ENCODE data around the gene SDSL. TPM values are rescaled to one million over a fixed set of nuclear protein-coding genes. Genes with fewer than 3 reads are reported as not detected.

The SDSL gene
- polyA plus RNA-seq, 1 donor (not counting 4 experiments of a cell fraction or from before 2014, with no cell fraction given) = 1.9 TPM

DNA sequence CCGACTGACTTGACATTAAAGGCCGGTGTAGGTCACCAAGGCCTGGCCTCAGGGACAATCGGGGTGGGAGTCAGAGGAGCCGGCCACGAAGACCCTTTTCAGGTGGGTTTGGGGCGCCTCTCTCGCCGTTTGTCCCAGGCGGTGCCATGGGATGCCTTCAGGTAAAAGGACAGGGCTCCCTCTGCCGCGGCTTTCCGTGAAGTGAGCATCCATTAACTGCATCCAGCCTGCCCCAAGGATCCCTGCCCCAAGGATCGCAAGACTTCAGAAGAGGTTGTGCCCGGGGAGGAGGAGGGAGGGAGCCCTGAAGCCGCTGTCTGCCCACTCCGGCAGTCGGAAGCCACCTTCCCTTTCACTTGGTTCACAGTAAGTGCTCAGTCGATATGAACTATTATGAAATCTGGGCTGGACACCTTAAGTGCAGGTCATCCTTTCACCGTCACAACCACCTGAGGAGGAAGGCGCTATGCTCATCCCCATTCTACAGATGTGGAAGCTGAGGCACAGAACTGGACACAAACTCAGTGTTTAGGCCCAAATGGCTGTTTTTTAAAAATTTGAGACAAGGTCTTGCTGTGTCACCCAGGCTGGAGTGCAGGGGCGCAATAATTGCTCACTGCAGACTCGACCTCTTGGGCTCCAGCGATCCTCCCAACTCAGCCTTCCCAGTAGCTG lies 19.5 kb upstream of the SDSL start:
- Histone ChIP-seq H3K9me1 (ENCODE audit: control insufficient read depth, extremely low read depth, insufficient read depth, low read length) (no peaks in the 10 kb centered on the region), H3K27ac (ENCODE audit: control insufficient read depth, insufficient read depth, low read length) (no peak overlapping the region), H3K4me3 (ENCODE audit: control insufficient read depth in 2 of 3, extremely low read depth in 1 of 3, insufficient read depth in 2 of 3, low read depth in 1 of 3, low read length in 3 of 3) (no peak overlapping the region), H3K9ac (ENCODE audit: control insufficient read depth, extremely low read depth, insufficient read depth, low read length) (no peak overlapping the region), H3K4me1 (ENCODE audit: control insufficient read depth, extremely low read depth, insufficient read depth, low read length) (no peaks in the 10 kb centered on the region), H3K36me3 (ENCODE audit: control insufficient read depth in 2 of 2, extremely low read depth in 1 of 2, insufficient read depth in 2 of 2, low read length in 2 of 2) (no peaks in the 10 kb centered on the region), H3K9me3 (ENCODE audit: control insufficient read depth, low read depth, low read length) (no peaks in the 10 kb centered on the region), H4K20me1 (ENCODE audit: control insufficient read depth, extremely low read depth, insufficient read depth, low read length) (no peaks in the 10 kb centered on the region), H3K4me2 (ENCODE audit: control insufficient read depth, extremely low read depth, insufficient read depth, low read depth, low read length) (no peak overlapping the region), H3K27me3 (ENCODE audit: control insufficient read depth, extremely low read depth, insufficient read depth, low read length) (no peaks in the 10 kb centered on the region), H2AFZ (ENCODE audit: control insufficient read depth, low read length) (no peak overlapping the region), H3K79me2 (ENCODE audit: control insufficient read depth, insufficient read depth, low read length) (no peaks in the 10 kb centered on the region)
- FAIRE-seq = no peak
- no peak for TF ChIP-seq EZH2 (IDR thresholded peaks at IDR 0.05; ENCODE audit: low read length)
- TF ChIP-seq, protein P1, sequence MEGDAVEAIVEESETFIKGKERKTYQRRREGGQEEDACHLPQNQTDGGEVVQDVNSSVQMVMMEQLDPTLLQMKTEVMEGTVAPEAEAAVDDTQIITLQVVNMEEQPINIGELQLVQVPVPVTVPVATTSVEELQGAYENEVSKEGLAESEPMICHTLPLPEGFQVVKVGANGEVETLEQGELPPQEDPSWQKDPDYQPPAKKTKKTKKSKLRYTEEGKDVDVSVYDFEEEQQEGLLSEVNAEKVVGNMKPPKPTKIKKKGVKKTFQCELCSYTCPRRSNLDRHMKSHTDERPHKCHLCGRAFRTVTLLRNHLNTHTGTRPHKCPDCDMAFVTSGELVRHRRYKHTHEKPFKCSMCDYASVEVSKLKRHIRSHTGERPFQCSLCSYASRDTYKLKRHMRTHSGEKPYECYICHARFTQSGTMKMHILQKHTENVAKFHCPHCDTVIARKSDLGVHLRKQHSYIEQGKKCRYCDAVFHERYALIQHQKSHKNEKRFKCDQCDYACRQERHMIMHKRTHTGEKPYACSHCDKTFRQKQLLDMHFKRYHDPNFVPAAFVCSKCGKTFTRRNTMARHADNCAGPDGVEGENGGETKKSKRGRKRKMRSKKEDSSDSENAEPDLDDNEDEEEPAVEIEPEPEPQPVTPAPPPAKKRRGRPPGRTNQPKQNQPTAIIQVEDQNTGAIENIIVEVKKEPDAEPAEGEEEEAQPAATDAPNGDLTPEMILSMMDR (optimal IDR thresholded peaks at IDR 0.05 in 1 of 3, IDR thresholded peaks at IDR 0.05 in 1 of 3, conservative IDR thresholded peaks at IDR 0.05 in 1 of 3; ENCODE audit: extremely low read depth in 1 of 3, insufficient read depth in 2 of 3, low read length in 3 of 3) = no peak
- dilution Hi-C loops (cut with MboI; ENCODE audit: extremely low pct_ligation_motif_present, low sequenced_read_pairs) = no loop called here
- DNase-seq (ENCODE audit: low read depth, low spot score) = no peak

DNA sequence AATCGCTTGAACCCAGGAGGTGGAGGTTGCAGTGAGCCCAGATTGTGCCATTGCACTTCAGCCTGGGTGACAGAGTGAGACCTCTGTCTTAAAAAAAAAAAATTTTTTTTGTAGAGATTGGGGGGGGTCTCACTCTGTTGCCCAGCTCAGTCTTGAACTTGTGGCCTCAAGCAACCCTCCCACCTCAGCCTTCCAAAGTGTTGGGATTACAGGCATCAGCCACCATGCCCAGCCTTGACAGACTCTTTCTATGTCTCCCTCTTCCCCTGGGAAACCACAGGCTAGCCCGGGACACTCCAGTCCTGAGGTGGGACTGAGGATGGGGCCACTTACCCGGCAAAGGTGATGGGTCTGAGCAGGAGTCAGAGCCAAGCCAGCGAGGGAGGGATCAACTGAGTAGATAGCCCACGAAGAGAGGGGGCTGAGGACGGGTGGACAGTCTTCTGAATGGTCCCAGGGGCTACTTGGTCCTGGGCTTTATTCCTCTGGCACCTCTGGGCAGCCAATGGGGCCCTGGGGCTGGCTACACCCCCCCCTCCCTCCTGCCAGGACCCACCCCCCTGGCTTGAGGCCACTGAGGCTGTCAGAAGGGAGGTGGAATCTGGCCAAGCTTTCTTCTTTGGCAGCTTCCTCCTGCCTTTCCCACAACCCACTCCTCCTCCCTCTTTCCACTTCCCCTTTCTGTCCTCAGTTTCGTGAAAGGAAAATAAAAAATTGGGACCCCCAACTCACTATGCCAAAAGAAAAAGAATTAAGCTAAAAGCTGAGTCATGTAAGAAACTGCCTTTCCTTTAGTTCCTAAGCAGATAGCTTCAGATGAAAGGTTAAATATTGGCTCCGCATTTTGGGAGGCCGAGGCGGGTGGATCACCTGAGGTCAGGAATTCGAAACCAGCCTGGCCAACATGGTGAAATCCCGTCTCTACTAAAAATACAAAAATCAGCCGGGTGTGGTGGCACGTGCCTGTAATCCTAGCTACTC lies 18.5 kb upstream of the SDSL start, which contains the start of gene SDS:
Gene SDS (minus strand): TSS at position 453 of the 981 bp plus-strand sequence. CDS start 4,179 bp downstream, outside the sequence.
- H3K4me2 ChIP-seq (ENCODE audit: control insufficient read depth, extremely low read depth, insufficient read depth, low read depth, low read length) = no peak within 1 kb of the TSS
- H3K4me1 ChIP-seq (ENCODE audit: control insufficient read depth, extremely low read depth, insufficient read depth, low read length) = no peaks in the 10 kb centered on the region
- H3K9me1 ChIP-seq (ENCODE audit: control insufficient read depth, extremely low read depth, insufficient read depth, low read length) = no peaks in the 10 kb centered on the region
- no peaks in the 10 kb centered on the region for H3K79me2 ChIP-seq (ENCODE audit: control insufficient read depth, insufficient read depth, low read length)
- DNase-seq (ENCODE audit: low read depth, low spot score) (no peak), FAIRE-seq (no peak)
- H3K27me3 ChIP-seq (ENCODE audit: control insufficient read depth, extremely low read depth, insufficient read depth, low read length) = no peaks in the 10 kb centered on the region
- dilution Hi-C loops (cut with MboI; ENCODE audit: extremely low pct_ligation_motif_present, low sequenced_read_pairs) = no loop called here
- H4K20me1 ChIP-seq (ENCODE audit: control insufficient read depth, extremely low read depth, insufficient read depth, low read length) = no peaks in the 10 kb centered on the region
- no peaks in the 10 kb centered on the region for H3K36me3 ChIP-seq (ENCODE audit: control insufficient read depth in 2 of 2, extremely low read depth in 1 of 2, insufficient read depth in 2 of 2, low read length in 2 of 2)
- no peaks in the 10 kb centered on the region for H3K9me3 ChIP-seq (ENCODE audit: control insufficient read depth, low read depth, low read length)
- H3K27ac ChIP-seq (ENCODE audit: control insufficient read depth, insufficient read depth, low read length) = no peak within 1 kb of the TSS
- no peak for TF ChIP-seq EZH2 (IDR thresholded peaks at IDR 0.05; ENCODE audit: low read length)
- TF ChIP-seq, protein P1 (optimal IDR thresholded peaks at IDR 0.05 in 1 of 3, IDR thresholded peaks at IDR 0.05 in 1 of 3, conservative IDR thresholded peaks at IDR 0.05 in 1 of 3; ENCODE audit: extremely low read depth in 1 of 3, insufficient read depth in 2 of 3, low read length in 3 of 3) = no peak
- no peak within 1 kb of the TSS for H3K9ac ChIP-seq (ENCODE audit: control insufficient read depth, extremely low read depth, insufficient read depth, low read length)
- no peak within 1 kb of the TSS for H3K4me3 ChIP-seq (ENCODE audit: control insufficient read depth in 2 of 3, extremely low read depth in 1 of 3, insufficient read depth in 2 of 3, low read depth in 1 of 3, low read length in 3 of 3)
- H2AFZ ChIP-seq (ENCODE audit: control insufficient read depth, low read length) = no peak within 1 kb of the TSS
